Sigmoid colon (tissue), 4 donors: ENCODE data around the gene CAST.

Experiments used
- EP300 ChIP-seq, 4 donors: sonication (generic); formaldehyde crosslinking; IDR thresholded peaks; one replicate each; pipeline ENCODE4 v1.6.1; 2017; ENCODE audit warnings: antibody characterized with exemption in 4 of 4
- POLR2A ChIP-seq, 2 donors: fragments of 450-650 bp; IDR thresholded peaks; one replicate each; pipeline ENCODE4 v1.6.1; 2016; ENCODE audit warnings: antibody characterized with exemption in 2 of 2, mild to moderate bottlenecking in 2 of 2, moderate library complexity in 2 of 2
- POLR2AphosphoS5 ChIP-seq, 4 donors: sonication (generic); formaldehyde crosslinking; IDR thresholded peaks; one replicate each; pipeline ENCODE4 v1.6.1; 2017; ENCODE audit warnings: antibody characterized with exemption in 4 of 4
- TF ChIP-seq, protein P1 (sequence below), 4 experiments: fragments of 450-650 bp in 3 of 4; fragments of 200-600 bp in 1 of 4; IDR thresholded peaks; one replicate each; pipeline ENCODE4 v1.5.1; 2016 to 2019; ENCODE audit warnings: antibody characterized with exemption in 4 of 4, mild to moderate bottlenecking in 3 of 4, moderate library complexity in 2 of 4

GRCh38 chr5:96668725-96669124, 6.5 kb downstream of the CAST start:
- TF ChIP-seq, protein P1, sequence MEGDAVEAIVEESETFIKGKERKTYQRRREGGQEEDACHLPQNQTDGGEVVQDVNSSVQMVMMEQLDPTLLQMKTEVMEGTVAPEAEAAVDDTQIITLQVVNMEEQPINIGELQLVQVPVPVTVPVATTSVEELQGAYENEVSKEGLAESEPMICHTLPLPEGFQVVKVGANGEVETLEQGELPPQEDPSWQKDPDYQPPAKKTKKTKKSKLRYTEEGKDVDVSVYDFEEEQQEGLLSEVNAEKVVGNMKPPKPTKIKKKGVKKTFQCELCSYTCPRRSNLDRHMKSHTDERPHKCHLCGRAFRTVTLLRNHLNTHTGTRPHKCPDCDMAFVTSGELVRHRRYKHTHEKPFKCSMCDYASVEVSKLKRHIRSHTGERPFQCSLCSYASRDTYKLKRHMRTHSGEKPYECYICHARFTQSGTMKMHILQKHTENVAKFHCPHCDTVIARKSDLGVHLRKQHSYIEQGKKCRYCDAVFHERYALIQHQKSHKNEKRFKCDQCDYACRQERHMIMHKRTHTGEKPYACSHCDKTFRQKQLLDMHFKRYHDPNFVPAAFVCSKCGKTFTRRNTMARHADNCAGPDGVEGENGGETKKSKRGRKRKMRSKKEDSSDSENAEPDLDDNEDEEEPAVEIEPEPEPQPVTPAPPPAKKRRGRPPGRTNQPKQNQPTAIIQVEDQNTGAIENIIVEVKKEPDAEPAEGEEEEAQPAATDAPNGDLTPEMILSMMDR (IDR thresholded peaks at IDR 0.05) = no peak
- TF ChIP-seq EP300 (IDR thresholded peaks at IDR 0.05) (no peak), POLR2AphosphoS5 (IDR thresholded peaks at IDR 0.05) (no peak), POLR2A (IDR thresholded peaks at IDR 0.05) (no peak)
